ENCODE measurements around the gene SLC25A1.

The SLC25A1 gene

DNA sequence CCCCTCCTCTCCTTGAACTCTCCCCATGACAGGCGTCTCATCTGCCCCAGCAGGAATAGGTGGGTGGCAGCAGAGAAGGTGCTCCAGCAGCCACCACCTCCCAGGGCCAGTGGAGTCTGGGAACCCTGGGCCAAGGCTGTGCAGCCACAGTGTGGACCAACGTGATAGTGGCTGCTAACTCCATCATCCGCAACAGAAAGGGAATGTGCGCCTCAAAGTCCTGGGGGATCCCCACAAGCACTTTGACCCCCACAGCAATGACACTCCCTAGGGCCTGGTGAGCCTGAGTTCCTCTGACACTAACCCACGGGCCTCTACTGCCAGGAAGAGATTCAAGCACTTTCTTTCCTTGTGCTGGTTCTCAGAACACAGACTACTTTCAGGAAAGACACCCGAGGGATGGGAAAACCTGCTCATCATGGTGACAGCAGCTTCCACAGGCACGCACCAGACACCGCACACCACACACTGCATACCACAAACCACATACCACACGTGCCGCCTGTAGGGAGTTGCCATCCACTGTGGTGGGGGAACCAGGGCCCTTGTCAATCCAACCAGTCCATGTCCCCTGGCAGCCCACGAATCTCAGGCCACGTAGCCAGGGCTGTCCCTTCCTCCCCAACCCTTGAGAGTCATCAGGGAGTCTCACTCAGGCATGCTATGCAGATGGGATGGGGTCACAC, 3.4 kb upstream of the SLC25A1 start:
- DNase-seq, result no peak

DNA sequence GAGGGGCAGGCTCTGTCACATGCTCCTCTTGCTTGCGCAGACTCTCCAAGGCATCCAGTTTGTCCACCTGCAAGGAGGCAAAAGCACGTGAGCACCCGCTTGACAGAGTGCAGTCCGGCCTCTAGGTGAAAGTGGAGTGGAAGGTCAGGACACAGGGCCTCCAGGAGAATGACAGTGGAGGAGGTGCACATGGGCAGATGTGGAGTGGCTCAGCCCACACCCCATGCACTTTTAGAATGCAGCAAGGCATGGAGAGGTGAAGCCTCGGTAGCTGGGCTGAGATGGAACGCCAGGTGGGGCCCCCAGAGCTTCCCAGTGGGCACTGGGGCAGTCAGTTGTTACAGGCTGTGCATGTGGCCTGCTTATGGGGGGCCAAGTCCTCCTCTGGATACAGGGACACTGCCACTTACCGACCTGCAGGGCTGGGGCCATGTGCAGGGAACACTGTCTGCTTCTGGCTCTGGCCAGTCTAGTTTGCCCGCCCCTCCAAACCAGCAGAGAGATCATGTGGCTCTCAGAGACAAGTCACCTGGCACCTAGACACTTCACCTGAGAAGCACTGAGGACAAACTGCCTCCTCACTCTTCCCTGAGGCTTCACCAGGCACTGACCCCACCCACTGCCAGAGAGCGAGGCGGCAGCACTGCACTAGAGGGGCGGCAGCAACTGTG, 2.3 kb upstream of the SLC25A1 start:
- DNase-seq, result no peak

DNA sequence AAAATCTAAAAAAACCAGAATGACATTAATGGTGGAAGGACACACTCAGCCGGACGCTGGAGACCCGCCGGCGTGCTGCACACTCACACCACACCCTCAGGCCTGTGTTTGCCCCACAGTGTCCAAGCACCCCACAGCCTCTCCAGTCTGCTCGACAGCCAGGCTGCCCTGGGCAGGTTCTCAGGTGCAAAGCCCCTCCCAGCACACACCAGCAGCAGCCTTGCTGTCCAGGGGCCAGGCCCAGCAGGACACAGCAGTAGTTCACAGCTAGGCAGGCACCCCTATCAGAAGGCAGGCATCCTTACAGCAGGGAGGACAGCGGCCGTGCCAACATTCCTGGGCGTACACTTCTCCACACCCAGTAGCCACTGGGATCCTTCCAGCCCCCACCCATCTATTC, 1.7 kb upstream of the SLC25A1 start:
- DNase-seq, result no peak

DNA sequence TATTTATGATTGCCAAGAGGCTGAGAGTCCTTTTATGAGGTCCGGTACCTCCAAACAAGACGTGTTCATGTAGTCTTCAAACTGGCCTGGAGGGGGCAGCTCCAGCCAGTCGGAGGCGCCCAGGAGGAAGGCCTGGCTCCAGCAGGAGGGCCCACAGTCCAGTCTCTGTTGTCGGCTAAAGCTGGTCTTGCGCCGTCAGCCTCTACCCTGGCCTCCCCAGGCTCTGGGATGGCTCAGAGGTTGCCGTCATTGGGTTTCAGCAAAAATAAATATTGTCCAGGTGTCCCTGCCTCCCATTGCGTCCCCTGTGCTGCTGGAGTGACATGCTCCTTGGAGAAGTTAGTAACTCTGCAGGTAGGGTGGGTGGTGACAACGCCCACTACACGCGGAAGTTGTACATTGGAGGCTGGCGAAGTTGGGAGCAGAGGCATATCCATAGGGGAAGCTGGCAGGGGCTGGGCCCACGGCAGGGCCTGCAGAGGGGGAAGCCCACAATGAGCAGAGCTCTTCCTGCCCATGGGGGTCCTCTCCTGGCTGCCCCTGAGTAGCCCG, 1.0 kb upstream of the SLC25A1 start:
- DNase-seq, result peak in 51 of 56 donors; percentile 23 to 82 (median 61)

DNA sequence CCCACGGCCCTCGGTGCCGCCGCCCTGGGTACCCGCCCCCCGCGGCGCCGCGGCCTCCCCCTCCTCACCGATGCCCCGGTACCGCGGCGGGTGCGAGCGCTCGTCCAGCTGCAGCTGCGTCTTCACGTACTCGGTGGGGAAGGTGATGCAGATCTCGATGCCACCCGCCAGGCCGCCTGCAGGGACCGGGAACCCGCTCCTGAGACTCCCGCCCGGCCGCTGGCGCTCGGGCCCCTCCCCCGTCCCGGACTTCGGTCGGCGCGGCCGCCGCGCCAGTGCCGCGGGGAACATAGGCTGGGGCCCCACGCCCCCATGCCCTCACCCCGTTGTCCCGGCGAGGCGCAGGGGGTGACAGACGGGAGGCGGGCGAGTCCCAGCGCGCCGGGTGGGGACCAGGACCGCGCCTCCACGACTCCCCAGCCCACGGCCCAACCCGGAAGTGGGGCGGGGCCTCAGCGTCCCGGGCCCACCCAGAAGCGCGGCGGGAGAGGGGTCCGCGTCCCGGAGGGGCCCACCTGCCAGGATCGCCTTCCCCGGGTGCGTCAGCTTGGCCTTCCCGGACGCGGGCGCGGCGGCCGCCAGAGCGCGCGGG, 375 bp downstream of the SLC25A1 start:
- peak in 21 of 56 donors; percentile 24 to 78 (median 54) for DNase-seq

DNA sequence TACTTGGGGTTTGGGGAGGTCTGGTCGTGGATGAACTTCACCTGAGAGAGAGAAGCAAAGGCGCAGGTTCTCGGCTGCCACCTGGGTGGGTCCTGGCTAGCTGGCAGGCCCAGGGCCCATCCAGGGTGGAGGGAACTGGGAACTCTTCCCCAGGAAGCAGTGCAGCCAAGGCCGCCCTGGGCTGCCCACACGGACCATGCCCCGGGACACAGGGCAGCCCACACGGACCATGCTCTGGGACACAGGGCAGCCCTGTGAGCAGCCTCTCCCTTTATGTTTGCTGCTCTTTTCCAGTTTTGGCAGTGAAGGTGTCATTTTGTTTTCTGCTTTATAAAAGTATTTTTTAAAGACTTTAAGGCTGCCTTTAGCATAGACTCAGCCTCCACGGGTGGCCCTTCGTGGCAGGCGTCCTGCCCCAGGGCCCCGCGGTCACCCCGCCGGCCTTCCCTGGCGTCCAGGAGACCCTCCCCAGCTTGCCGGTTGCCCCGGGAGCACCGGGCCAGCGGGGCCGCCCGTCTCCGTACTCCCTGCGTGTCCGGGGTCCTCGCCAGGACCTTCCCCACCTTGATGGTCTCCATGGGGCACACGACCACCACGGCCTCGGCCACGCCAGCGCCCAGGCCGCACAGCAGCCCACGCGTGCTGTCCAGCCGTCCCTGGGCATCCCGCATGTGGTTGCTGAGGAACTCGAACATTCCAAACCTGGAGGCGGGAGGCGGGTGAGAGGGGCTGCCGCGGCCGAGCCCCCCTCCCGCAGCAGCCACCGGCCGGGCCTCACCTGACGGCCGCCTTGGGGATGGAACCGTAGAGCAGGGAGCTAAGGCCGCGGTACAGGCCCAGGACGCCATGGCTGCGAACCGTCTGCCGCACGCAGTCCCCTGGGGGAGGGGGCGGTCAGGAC, 1.1 kb downstream of the SLC25A1 start:
- peak in 1 of 56 donors; percentile 37 for DNase-seq

DNA sequence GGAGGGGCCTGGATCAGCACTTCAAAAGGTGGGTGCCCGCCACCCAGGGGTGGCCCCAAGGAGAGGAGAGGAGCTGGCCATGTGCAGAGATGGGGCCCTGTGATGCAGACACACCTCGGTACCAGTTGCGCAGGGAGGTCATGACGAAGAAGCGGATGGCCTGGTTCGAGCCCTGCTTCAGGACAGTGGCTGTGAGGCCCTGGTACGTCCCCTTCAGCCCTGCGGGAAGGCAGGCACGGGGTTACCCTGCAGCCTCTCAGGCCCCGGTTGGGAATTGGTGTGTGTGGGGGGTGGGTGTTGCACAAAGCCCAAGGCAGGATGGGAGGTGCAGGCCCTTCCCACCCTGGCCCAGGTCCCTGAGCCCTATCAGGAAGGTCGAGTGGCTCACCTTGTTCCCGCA, 1.8 kb downstream of the SLC25A1 start:
- no peak for DNase-seq

DNA sequence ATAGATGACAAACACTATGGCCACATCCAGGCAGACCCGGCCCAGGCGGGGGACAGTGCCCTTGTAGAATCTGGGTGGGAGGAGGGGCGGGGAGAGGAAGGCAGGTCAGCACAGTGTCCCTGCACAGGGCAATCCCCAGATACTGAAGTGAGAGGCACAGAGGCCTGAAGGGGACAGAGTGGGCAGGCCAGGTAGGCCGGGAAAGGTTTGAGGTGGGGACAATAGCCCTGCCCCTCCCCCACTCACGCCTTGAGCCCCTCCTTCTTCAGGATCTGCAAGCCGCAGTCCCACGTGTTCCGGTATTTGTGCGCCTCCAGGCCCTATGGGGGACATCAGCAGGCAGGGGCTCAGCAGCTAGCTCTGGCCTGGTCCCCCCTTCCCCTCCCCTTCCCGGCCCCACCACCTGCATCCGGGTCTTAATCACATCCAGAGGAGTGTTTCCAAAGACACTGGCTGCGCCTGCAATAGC, 2.3 kb downstream of the SLC25A1 start:
- DNase-seq, result no peak

DNA sequence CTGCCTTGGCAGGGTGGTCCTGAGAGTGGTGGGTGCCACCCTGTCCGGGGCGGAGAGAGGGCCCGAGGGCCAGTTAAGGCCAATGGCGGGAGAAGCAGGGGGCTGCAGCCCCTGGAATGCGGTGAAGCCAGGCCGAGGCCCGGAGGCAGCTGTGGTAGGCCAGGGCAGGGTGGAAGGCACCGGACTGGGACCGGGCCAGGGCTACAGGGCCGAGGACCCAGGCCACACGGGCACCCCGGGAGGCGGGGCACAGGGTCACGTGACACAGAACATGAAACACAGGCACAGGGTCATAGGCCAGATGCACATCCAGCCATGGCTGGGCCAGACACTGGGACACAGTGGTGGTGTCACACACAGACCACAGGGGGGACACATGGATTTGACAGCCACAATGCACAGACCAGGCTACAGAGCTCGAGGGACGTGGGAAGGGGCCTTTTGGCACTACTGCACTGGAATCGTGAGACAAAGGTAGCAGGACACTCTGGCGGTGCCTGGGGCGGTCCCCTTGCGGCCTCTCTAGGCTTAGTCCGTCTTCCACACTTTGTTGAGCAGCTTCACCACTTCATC, 2.8 kb downstream of the SLC25A1 start:
- no peak for DNase-seq

DNA sequence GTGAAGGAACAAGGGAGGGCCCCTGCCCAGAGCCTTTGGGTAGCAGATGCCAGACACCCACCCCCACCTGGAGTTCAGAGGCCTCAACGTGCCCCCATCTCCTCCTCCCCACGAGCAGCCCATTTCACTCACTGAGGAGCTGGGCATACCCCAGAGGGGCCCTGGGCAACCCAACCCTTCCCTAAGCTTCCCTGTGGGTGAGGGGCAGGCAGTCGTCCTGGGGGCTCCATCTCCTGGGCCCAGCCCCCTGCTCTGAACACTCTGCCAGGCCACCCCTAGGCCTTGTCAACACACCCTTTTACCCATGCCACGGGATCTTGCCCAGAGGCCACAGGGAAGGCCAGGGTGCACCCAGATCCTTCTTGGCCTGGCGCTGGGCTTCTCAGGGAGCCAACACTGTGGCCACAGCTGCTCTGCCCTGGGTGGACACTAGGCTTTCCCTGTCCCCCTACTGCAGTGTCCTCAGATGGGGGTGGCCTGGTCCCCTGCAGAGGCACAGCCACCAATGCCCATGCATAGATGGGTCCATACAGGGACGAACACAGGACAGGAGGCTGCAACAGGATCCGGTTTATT, 3.4 kb downstream of the SLC25A1 start:
- DNase-seq, result no peak

DNA sequence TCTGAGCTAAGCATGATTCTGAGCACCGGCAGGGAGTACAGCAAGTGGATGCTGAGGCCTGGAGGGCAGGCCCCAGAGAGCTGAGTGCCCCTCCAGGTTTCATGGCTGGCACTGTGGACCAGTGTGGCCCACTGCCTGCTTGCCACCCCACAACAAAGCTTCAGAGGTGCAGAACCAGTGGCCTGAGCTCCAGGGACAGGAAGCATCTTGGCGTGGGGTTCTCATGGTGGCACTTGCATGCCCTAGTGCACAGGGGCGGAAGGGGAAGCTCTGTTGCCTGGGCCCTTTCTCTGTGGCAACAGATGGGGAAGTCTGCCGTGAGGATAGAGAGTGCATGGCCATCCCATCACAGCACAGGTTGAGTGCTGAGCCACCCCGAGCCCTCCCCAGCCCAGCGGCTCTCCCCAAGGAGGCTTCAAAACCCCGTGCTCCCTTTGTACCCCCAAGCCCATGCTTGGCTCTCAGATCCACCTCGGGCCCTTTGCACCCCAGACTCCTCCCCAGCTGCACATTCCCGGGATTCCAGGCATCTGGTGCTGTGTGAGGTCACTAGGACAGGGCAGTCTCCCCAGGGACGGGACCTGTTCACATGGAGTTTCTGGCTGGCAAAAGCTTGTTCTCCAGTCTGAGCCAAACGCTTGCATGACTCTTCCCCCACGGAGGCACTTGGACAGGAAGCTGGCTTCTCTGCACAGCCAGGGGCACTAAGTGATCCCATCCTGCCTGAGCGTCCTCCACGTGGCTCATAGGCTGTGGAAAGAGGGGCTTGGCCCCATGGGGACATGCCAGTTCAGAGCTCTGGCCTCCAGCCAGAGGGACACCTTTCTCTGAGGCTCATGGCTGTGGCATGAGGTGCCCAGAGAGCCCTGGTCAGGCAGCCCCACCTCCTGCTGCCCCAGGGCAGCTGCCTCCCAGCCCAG, 4.2 kb downstream of the SLC25A1 start:
- DNase-seq, result no peak

DNA sequence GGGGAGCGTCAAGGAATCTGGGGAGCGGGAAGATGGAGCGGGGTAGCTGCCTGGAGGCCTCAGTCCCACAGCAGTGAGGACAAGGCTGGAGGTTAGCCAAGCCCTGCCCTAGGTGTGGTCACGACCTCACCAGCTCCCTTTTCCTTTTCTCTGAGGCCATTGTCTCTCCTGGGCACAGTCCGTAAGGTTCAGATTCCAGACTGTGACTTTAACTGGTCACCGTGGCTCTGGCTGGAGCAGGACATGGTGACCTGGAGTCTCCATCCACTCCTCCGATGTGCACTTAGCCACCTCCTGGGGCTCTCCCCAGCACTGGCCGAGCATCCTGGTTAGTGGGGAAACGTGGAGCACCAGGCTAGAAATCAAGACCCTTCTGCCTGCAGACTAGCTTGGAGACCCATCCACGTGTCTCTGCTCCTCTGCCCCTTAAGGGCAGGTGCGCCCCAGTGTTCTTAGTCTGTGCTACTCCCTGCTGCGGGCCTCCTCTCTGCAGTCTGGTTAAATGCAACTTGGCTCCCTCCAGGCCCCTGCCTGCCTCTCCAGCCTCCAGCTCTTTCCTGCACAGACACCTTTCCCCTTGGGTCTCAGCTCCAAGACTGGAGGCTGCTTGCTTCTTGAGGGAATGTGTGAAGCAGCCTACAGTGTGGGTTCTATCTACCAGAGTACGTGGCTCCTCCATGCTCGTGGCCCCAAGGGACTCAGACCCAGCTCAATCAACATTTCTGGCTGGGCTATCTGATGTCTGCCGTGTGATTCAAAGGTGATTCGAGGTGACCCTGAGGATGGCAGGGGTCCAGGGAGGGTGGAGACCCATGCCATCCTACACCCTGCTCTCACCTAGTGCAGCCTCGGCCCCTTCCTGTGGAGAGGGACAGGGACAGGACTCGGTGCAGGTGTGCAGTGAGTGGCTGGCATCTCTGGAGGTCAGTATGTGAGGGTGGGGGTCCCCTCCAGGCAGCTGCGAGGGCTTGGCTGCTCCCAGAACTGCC, 5.2 kb downstream of the SLC25A1 start:
- DNase-seq, result no peak

DNA sequence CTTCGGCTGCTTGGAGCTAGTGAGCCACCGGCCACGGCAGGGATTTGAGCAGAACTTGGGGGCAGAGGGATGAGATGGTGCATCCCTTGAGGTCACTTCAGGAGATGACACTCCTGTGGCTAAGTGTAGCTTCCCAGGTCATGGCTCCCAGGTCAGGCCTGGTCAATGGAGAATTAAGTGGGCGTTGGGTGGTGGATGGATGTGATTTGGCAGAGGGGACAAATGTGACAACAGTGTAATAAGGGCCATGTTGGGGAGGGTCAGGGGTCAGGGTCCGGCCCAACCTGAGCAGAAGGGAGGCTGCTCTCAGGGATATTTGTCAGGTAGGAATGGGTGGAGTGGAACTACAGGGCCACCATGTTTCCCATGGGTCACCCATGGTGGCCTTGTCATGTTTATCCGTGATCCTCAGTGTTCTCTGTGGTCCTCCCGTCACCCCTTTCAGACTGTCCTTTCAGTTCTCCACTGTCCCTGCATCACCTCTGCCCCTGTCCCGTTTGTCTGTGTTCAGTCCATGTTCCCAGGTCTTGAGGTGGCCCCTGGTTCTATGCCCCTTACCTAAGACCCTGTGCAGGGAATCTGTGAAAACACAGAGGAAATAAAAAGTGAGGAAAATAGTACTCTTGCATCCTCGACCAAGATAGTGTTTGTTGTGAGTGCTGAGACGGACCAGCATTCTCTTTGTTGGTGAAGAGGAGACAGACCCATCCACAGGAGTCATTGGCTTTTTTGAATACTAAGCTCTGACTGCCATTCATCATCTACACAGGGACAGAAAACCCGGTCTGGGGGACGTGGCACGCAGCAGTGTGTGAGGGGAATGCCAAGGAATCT, 6.1 kb downstream of the SLC25A1 start:
- no peak for DNase-seq

DNA sequence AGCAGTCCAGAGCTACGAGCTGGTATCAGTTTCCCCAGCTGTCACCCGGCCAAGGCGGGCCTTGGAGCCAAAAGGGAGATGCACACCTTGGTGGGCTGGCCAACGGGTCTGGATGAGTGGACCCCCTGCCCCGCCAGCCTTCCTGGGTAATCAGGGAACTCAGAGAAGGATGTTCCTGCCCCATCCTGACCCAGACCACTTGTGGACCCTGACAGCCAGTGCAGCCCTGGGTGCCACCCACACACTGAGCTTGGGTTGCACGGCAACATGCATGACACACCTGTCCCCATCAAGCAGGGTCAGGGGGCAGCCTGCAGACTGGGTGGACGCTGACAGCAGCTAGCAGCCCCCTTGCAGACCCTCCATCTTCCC, 8.6 kb downstream of the SLC25A1 start:
- no peak for DNase-seq

DNA sequence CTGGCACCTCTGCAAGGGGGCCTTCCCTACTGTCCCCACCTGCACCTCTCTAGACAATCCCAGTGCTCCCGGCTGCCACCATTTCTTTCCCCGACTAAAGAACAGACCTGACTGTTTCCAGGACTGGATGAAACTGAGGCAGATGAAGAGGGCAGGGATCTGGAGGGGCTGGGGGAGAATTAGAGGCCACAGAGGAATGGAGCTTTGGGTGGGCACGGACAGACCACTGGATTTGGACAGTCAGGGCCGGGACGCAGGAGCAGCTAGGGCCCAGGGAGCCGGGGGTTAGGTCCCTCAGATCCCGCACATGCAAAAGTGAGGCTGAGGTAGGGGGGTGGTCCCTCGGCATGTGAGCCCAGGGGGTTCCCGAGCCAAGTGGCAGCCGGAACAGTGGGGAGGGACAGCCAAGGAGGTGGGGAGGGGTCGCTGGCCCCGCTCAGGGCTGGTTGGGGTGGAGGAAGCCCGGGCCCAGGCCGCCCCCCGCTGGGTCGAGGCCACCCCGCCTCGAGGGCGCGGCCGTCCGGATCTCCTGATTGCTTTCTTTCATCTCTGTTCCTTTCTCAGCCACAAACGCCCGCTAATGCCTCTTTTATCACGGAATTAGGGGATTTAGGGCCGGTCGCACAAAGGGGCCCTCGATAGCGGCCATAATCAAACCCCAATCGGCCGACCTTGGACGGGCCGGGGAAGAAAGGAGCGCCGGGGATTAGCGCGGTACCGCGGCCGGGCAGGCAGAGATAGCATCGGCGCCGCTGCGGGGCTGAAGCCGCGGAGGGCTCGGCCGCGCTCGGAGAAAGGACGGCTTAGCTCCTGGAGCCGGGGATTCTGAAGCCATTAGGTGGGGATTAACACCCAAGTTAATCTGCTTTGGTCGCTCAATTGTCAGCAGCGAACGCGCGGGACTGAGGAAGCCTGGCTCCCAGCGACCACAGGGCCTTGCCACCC, 9.3 kb downstream of the SLC25A1 start:
- no peak for DNase-seq

Data from nucleus accumbens (tissue), 56 donors.